Stomach smooth muscle (tissue), 2 donors: ENCODE measurements around the gene MMRN1.

Experiments used
- H3K27ac ChIP-seq: one replicate; pipeline ENCODE4 v1.7.0; 2013; ENCODE audit warnings: mild to moderate bottlenecking, low read length, inconsistent platforms
- H3K27me3 ChIP-seq, 2 donors: one replicate each; pipeline ENCODE4 v1.7.0; 2013; ENCODE audit warnings: low read length in 2 of 2; ENCODE audit not compliant: insufficient read depth in 2 of 2, control insufficient read depth in 1 of 2
- H3K36me3 ChIP-seq, 2 donors: one replicate each; pipeline ENCODE4 v1.7.0; 2013; ENCODE audit warnings: low read length in 2 of 2; ENCODE audit not compliant: control insufficient read depth in 2 of 2, insufficient read depth in 2 of 2
- H3K4me1 ChIP-seq: one replicate; pipeline ENCODE4 v1.7.0; 2013; ENCODE audit warnings: low read length; ENCODE audit not compliant: control insufficient read depth, insufficient read depth
- H3K4me3 ChIP-seq, 2 donors: one replicate each; pipeline ENCODE4 v1.7.0; 2013; ENCODE audit warnings: low read length in 2 of 2
- H3K9ac ChIP-seq, 2 donors: one replicate each; pipeline ENCODE4 v1.7.0; 2013; ENCODE audit warnings: low read length in 2 of 2, mild to moderate bottlenecking in 1 of 2
- H3K9me3 ChIP-seq, 2 donors: one replicate each; pipeline ENCODE4 v1.7.0; 2013; ENCODE audit warnings: low read length in 2 of 2; ENCODE audit not compliant: control insufficient read depth in 2 of 2
- donor health status: healthy.
- donor health status: Pancreatic carcinoma.

Gene MMRN1

DNA sequence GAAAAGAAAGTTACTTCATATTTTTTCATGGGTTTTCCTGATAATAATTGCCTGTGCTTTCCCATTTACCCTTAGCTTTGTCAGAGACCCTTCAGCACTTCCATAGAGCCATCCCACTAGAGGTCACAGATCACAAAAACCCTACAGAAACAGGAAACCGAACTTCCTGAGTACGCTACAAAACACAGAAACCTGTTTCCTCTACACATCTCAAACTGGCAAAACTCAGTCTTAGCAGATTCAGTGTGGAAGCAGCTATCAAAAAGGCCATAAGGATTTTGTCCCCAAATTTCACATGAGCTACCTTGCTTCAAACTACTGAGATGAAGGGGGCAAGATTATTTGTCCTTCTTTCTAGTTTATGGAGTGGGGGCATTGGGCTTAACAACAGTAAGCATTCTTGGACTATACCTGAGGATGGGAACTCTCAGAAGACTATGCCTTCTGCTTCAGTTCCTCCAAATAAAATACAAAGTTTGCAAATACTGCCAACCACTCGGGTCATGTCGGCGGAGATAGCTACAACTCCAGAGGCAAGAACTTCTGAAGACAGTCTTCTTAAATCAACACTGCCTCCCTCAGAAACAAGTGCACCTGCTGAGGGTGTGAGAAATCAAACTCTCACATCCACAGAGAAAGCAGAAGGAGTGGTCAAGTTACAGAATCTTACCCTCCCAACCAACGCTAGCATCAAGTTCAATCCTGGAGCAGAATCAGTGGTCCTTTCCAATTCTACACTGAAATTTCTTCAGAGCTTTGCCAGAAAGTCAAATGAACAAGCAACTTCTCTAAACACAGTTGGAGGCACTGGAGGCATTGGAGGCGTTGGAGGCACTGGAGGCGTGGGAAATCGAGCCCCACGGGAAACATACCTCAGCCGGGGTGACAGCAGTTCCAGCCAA lies at the start of gene MMRN1:
Gene MMRN1, plus strand, starts transcription at position 206 of the 902 bp plus-strand sequence. Its CDS starts 118 bp downstream, at position 324.
- Histone ChIP-seq H3K9ac (no peak within 1 kb of the TSS), H3K27ac (no peak within 1 kb of the TSS), H3K4me3 (no peak within 1 kb of the TSS), H3K9me3 (no peaks in the 10 kb centered on the region), H3K4me1 (no peaks in the 10 kb centered on the region), H3K36me3 (no peaks in the 10 kb centered on the region), H3K27me3 (no peaks in the 10 kb centered on the region)

DNA sequence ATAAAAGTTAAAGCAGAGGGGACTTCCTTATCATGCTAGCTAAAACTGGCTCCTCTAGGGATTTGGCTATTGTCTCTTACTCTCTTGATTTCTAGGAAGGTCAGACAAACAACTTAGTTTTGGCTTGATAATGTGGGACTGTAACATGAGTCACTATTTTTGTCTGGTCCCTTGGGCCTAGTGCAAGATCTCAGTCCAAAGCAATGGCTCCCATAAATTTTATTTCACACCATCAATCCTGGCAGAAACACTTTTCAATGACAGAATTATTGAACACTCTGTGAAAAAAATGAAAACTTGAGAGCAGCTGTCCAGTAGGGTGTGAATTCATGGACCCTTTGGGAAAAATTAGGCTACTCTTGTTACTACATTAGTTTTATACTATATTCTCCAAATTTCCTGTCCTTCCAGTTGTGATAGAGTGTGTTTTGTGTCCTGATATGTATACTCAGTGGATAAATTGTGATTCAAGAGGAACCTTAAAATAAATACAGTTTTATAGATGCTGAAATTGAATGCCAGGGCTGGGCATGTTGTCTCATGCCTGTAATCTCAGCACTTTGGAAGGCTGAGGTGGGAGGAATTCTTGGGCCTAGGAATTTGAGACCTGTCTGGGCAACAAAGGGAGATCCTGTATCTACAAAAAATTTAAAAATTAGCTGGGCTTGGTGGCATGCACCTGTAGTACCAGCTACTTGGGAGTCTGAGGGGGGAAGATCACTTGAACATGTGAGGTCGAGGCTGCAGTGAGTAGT lies 46.9 kb upstream of the MMRN1 start:
- Histone ChIP-seq H3K36me3 (no peaks in the 10 kb centered on the region), H3K27me3 (no peaks in the 10 kb centered on the region), H3K27ac (no peak overlapping the region), H3K9me3 (no peaks in the 10 kb centered on the region), H3K9ac (no peak overlapping the region), H3K4me1 (no peaks in the 10 kb centered on the region), H3K4me3 (no peak overlapping the region)

GRCh38 chr4:89855236-89855635 lies 39.4 kb upstream of the MMRN1 start:
- Histone ChIP-seq H3K9me3 (peaks cover 0 to 4% of the 10 kb centered on the region in 2 donors), H3K27ac (no peak overlapping the region), H3K4me3 (no peak overlapping the region), H3K36me3 (no peaks in the 10 kb centered on the region), H3K4me1 (no peaks in the 10 kb centered on the region), H3K27me3 (no peaks in the 10 kb centered on the region), H3K9ac (no peak overlapping the region)

GRCh38 chr4:89860971-89861370 lies 33.7 kb upstream of the MMRN1 start:
- Histone ChIP-seq H3K4me3 (no peak overlapping the region), H3K9ac (no peak overlapping the region), H3K27me3 (no peaks in the 10 kb centered on the region), H3K4me1 (no peaks in the 10 kb centered on the region), H3K27ac (no peak overlapping the region), H3K36me3 (no peaks in the 10 kb centered on the region), H3K9me3 (peaks cover 2 to 3% of the 10 kb centered on the region in 2 donors)

GRCh38 chr4:89863533-89863932 lies 31.1 kb upstream of the MMRN1 start:
- Histone ChIP-seq H3K9ac (no peak overlapping the region), H3K36me3 (no peaks in the 10 kb centered on the region), H3K27ac (no peak overlapping the region)

GRCh38 chr4:89868276-89868675 lies 26.4 kb upstream of the MMRN1 start:
- H3K4me3 ChIP-seq = no peak overlapping the region
- no peaks in the 10 kb centered on the region for H3K4me1 ChIP-seq
- no peaks in the 10 kb centered on the region for H3K36me3 ChIP-seq
- H3K9me3 ChIP-seq = no peaks in the 10 kb centered on the region
- no peak overlapping the region for H3K9ac ChIP-seq
- no peak overlapping the region for H3K27ac ChIP-seq
- no peaks in the 10 kb centered on the region for H3K27me3 ChIP-seq

More at GRCh38 chr4:89863533-89863932, 31.1 kb upstream of the MMRN1 start:
- no peaks in the 10 kb centered on the region for H3K4me1 ChIP-seq
- H3K27me3 ChIP-seq = no peaks in the 10 kb centered on the region
- peaks cover 0 to 2% of the 10 kb centered on the region in 2 donors for H3K9me3 ChIP-seq
- H3K4me3 ChIP-seq = no peak overlapping the region

GRCh38 chr4:89868999-89869589 lies 25.6 kb upstream of the MMRN1 start:
- no peaks in the 10 kb centered on the region for H3K4me1 ChIP-seq
- H3K27me3 ChIP-seq = no peaks in the 10 kb centered on the region
- H3K9ac ChIP-seq = no peak overlapping the region
- H3K9me3 ChIP-seq = no peaks in the 10 kb centered on the region
- no peaks in the 10 kb centered on the region for H3K36me3 ChIP-seq
- no peak overlapping the region for H3K27ac ChIP-seq
- no peak overlapping the region for H3K4me3 ChIP-seq

DNA sequence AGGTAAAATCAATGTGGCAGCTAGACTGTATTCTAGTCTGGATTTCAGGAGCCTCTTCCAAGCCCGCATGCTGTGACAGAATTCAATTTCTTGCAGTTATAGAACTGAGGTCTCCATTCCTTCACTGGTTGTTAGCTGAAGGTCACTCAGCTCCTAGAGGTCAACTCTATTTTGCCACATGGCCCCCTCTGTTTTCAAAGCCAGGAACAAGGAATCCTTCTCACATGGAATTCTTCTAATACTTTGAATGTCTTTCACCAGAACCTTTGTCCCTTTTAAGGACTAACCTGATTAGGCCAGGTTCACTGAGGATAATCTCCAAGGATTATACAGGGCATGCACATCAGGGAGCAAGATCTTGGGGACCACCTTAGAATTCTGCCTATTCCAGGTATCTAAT lies 23.4 kb upstream of the MMRN1 start:
- Histone ChIP-seq H3K4me3 (no peak overlapping the region), H3K9me3 (no peaks in the 10 kb centered on the region), H3K27ac (no peak overlapping the region), H3K4me1 (no peaks in the 10 kb centered on the region), H3K36me3 (no peaks in the 10 kb centered on the region), H3K27me3 (no peaks in the 10 kb centered on the region), H3K9ac (no peak overlapping the region)

GRCh38 chr4:89876548-89876947 lies 18.1 kb upstream of the MMRN1 start:
- no peaks in the 10 kb centered on the region for H3K4me1 ChIP-seq

DNA sequence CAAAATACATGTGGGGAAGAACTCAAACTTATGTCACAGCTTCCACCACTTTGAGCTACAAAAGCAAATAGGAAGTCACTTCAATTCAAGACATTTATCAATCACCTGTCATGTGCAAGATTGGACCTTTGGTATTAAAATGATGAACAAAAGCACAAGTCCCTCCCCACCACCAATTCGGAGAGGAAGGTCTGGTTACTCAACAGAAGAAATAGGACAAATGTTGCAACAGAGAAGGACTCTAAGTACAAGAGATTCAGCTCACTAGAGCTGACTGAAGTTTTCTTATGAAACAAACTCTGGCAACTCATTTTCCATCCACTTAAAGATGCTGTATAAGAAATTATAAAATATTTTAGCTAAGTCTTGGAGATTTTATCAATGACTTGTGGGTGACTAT lies 16.0 kb upstream of the MMRN1 start:
- H3K9me3 ChIP-seq = no peaks in the 10 kb centered on the region
- no peak overlapping the region for H3K27ac ChIP-seq
- no peaks in the 10 kb centered on the region for H3K4me1 ChIP-seq
- no peak overlapping the region for H3K4me3 ChIP-seq
- no peaks in the 10 kb centered on the region for H3K36me3 ChIP-seq
- no peaks in the 10 kb centered on the region for H3K27me3 ChIP-seq
- H3K9ac ChIP-seq = no peak overlapping the region

More at GRCh38 chr4:89876548-89876947, 18.1 kb upstream of the MMRN1 start:
- H3K4me3 ChIP-seq = no peak overlapping the region
- no peaks in the 10 kb centered on the region for H3K27me3 ChIP-seq
- H3K9ac ChIP-seq = no peak overlapping the region
- no peak overlapping the region for H3K27ac ChIP-seq
- H3K36me3 ChIP-seq = no peaks in the 10 kb centered on the region
- no peaks in the 10 kb centered on the region for H3K9me3 ChIP-seq
